Astrocyte (in vitro differentiated cells and primary cell): ENCODE results near the gene KRT17. TPM values are rescaled to one million over a fixed set of nuclear protein-coding genes. Genes with fewer than 3 reads are reported as not detected.
A peak's percentile ranks its signal among the peaks of the same experiment; 100 is the strongest.
"Not testable (repeated sequence)": the region's sequence is repeated elsewhere in the genome, so short reads cannot be mapped to it uniquely, and the experiment has no call there.

ENCODE experiments used
- DNase-seq: peaks from one replicate; pipeline ENCODE4 v3.0.0-alpha.2; 2010; ENCODE audit warnings: low read depth
- FAIRE-seq: peaks from 2 replicates; lab custom pipeline; 2011; peaks lifted over from hg19 to GRCh38; lab: Jason Lieb, UNC
- H2AFZ ChIP-seq: 2 replicates; pipeline ENCODE4 v1.6.0; 2012; ENCODE audit warnings: low read depth, low read length, inconsistent platforms
- H3K27ac ChIP-seq: 2 replicates; pipeline ENCODE4 v1.5.1; 2011; ENCODE audit warnings: low read depth, low read length, inconsistent platforms
- H3K27me3 ChIP-seq: 2 replicates; pipeline ENCODE4 v1.6.0; 2011; ENCODE audit warnings: low read length, inconsistent platforms; ENCODE audit not compliant: insufficient read depth
- H3K36me3 ChIP-seq: 2 replicates; pipeline ENCODE4 v1.5.1; 2011; ENCODE audit warnings: low read length, inconsistent platforms; ENCODE audit not compliant: insufficient read depth
- H3K4me1 ChIP-seq: 2 replicates; pipeline ENCODE4 v1.5.1; 2011; ENCODE audit warnings: low read length, inconsistent platforms; ENCODE audit not compliant: insufficient read depth
- H3K4me2 ChIP-seq: 2 replicates; pipeline ENCODE4 v1.6.0; 2012; ENCODE audit warnings: low read length, inconsistent platforms
- H3K4me3 ChIP-seq: 2 replicates; pipeline ENCODE4 v1.5.1; 2011; ENCODE audit warnings: low read depth, mild to moderate bottlenecking, low read length, inconsistent platforms; ENCODE audit not compliant: insufficient read depth
- H3K79me2 ChIP-seq: 2 replicates; pipeline ENCODE4 v1.6.0; 2012; ENCODE audit warnings: mild to moderate bottlenecking, low read length, inconsistent platforms; ENCODE audit not compliant: insufficient read depth
- H3K9ac ChIP-seq: 2 replicates; pipeline ENCODE4 v1.6.0; 2012; ENCODE audit warnings: mild to moderate bottlenecking, low read length, inconsistent platforms
- H3K9me3 ChIP-seq: 2 replicates; pipeline ENCODE4 v1.5.1; 2012; ENCODE audit warnings: low read depth, mild to moderate bottlenecking, low read length, inconsistent platforms; ENCODE audit not compliant: insufficient read depth
- H4K20me1 ChIP-seq: 2 replicates; pipeline ENCODE4 v1.6.0; 2012; ENCODE audit warnings: low read length, inconsistent platforms; ENCODE audit not compliant: insufficient read depth
- H3K27ac Mint-ChIP-seq: one replicate; pipeline ENCODE4 v1.8.0; 2021; ENCODE audit warnings: mild to moderate bottlenecking, mixed read lengths; ENCODE audit not compliant: unreplicated experiment
- H3K27me3 Mint-ChIP-seq: one replicate; pipeline ENCODE4 v1.8.0; 2021; ENCODE audit warnings: low read depth, mixed read lengths; ENCODE audit not compliant: unreplicated experiment
- H3K36me3 Mint-ChIP-seq: one replicate; pipeline ENCODE4 v1.8.0; 2021; ENCODE audit warnings: low read depth, mixed read lengths; ENCODE audit not compliant: unreplicated experiment
- H3K4me1 Mint-ChIP-seq: one replicate; pipeline ENCODE4 v1.8.0; 2021; ENCODE audit warnings: low read depth, mixed read lengths; ENCODE audit not compliant: unreplicated experiment
- H3K4me3 Mint-ChIP-seq: one replicate; pipeline ENCODE4 v1.8.0; 2021; ENCODE audit warnings: mild to moderate bottlenecking, moderate library complexity, mixed read lengths; ENCODE audit not compliant: unreplicated experiment
- H3K9me3 Mint-ChIP-seq: one replicate; pipeline ENCODE4 v1.8.0; 2021; ENCODE audit warnings: mild to moderate bottlenecking, mixed read lengths; ENCODE audit not compliant: unreplicated experiment
- EZH2 ChIP-seq: IDR thresholded peaks from 2 replicates; pipeline ENCODE4 v1.6.1; 2012; ENCODE audit warnings: mild to moderate bottlenecking, low read length, inconsistent platforms; ENCODE audit not compliant: insufficient read depth
- total RNA-seq: library from RNA; stranded (reverse); gene quantifications from 2 replicates; pipeline ENCODE4 v1.2.1, GENCODE V29; 2021
- TF ChIP-seq, protein P1 (sequence below): IDR thresholded peaks from 2 replicates; pipeline ENCODE4 v1.5.1; 2011; ENCODE audit warnings: low read depth, mild to moderate bottlenecking, inconsistent platforms, low read length, moderate library complexity; ENCODE audit not compliant: insufficient read depth

The KRT17 gene
- total RNA-seq, 1 donor from 2014 or later, result 21.4 TPM

DNA sequence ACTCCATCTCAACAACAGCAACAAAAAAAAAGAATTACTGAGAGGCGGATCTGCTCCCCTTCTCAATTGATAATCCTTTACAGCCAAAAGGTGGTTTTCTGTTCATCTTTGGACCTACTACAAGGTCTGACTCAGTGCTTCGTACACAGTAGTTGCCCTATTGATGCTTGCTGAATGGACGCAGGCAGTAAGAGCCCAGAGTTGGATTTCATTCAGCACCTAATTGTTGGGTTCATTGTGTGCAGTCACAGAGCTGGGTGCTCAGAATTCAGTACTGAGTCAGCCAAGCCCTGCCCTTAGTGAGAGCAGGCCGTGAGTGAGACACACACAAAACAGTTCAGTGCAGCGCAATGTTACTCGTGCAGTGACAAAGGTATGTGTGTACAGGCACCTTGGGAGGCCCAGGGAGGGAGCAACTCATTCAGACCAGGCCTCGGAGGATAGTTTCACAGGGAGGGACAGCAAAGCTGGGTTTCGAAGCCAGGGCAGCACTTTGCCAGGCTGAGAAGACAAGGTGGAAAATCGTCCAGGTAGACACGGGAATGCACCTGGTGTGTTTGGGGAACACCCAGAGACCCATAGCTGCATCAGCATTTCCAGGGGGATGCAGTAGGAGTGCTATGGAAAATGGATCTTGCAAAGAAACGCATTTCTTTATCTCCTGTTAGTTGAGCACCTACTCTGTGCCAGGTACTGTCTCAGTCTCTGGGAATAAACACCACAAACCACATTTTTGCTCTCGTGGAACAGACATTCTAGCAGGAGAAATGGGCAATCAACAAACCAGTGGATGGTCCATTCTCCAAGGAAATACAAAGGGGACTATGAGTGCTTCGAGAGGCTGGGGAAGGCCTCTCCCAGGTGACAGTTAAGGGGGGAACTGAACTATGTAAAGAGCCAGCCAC, 18.1 kb upstream of the KRT17 start:
- H3K79me2 ChIP-seq, result no peaks in the 10 kb centered on the region
- no peaks in the 10 kb centered on the region for H3K36me3 ChIP-seq
- H3K9me3 ChIP-seq, result no peaks in the 10 kb centered on the region
- no peak overlapping the region for H3K4me2 ChIP-seq
- H3K27me3 ChIP-seq, result no peaks in the 10 kb centered on the region
- H3K4me3 Mint-ChIP-seq, result no peak overlapping the region
- peaks cover 6% of the 10 kb centered on the region for H3K27me3 Mint-ChIP-seq
- TF ChIP-seq EZH2, result no peak
- TF ChIP-seq, protein P1, sequence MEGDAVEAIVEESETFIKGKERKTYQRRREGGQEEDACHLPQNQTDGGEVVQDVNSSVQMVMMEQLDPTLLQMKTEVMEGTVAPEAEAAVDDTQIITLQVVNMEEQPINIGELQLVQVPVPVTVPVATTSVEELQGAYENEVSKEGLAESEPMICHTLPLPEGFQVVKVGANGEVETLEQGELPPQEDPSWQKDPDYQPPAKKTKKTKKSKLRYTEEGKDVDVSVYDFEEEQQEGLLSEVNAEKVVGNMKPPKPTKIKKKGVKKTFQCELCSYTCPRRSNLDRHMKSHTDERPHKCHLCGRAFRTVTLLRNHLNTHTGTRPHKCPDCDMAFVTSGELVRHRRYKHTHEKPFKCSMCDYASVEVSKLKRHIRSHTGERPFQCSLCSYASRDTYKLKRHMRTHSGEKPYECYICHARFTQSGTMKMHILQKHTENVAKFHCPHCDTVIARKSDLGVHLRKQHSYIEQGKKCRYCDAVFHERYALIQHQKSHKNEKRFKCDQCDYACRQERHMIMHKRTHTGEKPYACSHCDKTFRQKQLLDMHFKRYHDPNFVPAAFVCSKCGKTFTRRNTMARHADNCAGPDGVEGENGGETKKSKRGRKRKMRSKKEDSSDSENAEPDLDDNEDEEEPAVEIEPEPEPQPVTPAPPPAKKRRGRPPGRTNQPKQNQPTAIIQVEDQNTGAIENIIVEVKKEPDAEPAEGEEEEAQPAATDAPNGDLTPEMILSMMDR, result no peak
- no peak overlapping the region for H3K27ac Mint-ChIP-seq
- no peak overlapping the region for H3K9ac ChIP-seq
- peaks cover 4% of the 10 kb centered on the region for H3K4me1 ChIP-seq
- no peak overlapping the region for H3K27ac ChIP-seq
- H3K4me1 Mint-ChIP-seq, result peaks cover 8% of the 10 kb centered on the region
- no peaks in the 10 kb centered on the region for H4K20me1 ChIP-seq
- no peaks in the 10 kb centered on the region for H3K9me3 Mint-ChIP-seq
- no peak overlapping the region for H3K4me3 ChIP-seq
- FAIRE-seq (no peak), DNase-seq (no peak)
- H3K36me3 Mint-ChIP-seq, result no peaks in the 10 kb centered on the region
- H2AFZ ChIP-seq, result no peak overlapping the region

GRCh38 chr17:41640596-41640995, 16.2 kb upstream of the KRT17 start:
- not testable (repeated sequence) for H3K4me2 ChIP-seq, FAIRE-seq, H3K4me3 ChIP-seq, H3K9me3 Mint-ChIP-seq, H3K9ac ChIP-seq, H3K27ac Mint-ChIP-seq, H3K4me1 Mint-ChIP-seq, H3K79me2 ChIP-seq, H3K27me3 ChIP-seq, DNase-seq, H2AFZ ChIP-seq, H4K20me1 ChIP-seq, H3K4me3 Mint-ChIP-seq, H3K27ac ChIP-seq, H3K36me3 Mint-ChIP-seq, H3K4me1 ChIP-seq, H3K9me3 ChIP-seq, H3K36me3 ChIP-seq
- H3K27me3 Mint-ChIP-seq, result peaks cover 11% of the 10 kb centered on the region

- Histone ChIP-seq H2AFZ (no peak overlapping the region), H4K20me1 (no peaks in the 10 kb centered on the region), H3K27ac (no peak overlapping the region), H3K27me3 (no peaks in the 10 kb centered on the region), H3K4me1 (peaks cover 8% of the 10 kb centered on the region), H3K4me3 (no peak overlapping the region), H3K36me3 (no peaks in the 10 kb centered on the region), H3K4me2 (no peak overlapping the region), H3K9ac (no peak overlapping the region), H3K9me3 (no peaks in the 10 kb centered on the region), H3K79me2 (no peaks in the 10 kb centered on the region)
- peaks cover 17% of the 10 kb centered on the region for H3K27me3 Mint-ChIP-seq
- H3K9me3 Mint-ChIP-seq, result no peaks in the 10 kb centered on the region
- TF ChIP-seq, protein P1, result no peak
- no peak for TF ChIP-seq EZH2
- no peak overlapping the region for H3K4me3 Mint-ChIP-seq
- no peaks in the 10 kb centered on the region for H3K4me1 Mint-ChIP-seq
- no peak overlapping the region for H3K27ac Mint-ChIP-seq
- H3K36me3 Mint-ChIP-seq, result no peaks in the 10 kb centered on the region
- no peak for FAIRE-seq
- peak; percentile 53 for DNase-seq
Observed at GRCh38 chr17:41639492-41640473, 15.4 kb upstream of the KRT17 start.
